Choroid plexus epithelial cell (primary cell): ENCODE data around the gene DDX21.
"Not testable (repeated sequence)": the region's sequence is repeated elsewhere in the genome, so short reads cannot be mapped to it uniquely, and the experiment has no call there.

Experiments used
- DNase-seq: peaks from one replicate; pipeline ENCODE4 v3.0.0-alpha.2; 2010; ENCODE audit warnings: low read depth
- H3K4me3 ChIP-seq: 2 replicates; pipeline ENCODE4 v1.5.1; 2011; ENCODE audit warnings: low read depth, mild to moderate bottlenecking, control low read depth, low read length, moderate library complexity
- TF ChIP-seq, protein P1 (sequence below): conservative IDR thresholded peaks from 2 replicates; pipeline ENCODE4 v1.5.1; 2011; ENCODE audit warnings: low read depth, mild to moderate bottlenecking, control low read depth, inconsistent platforms, low read length, moderate library complexity

The DDX21 gene

GRCh38 chr10:69007260-69007659, 51.3 kb downstream of the DDX21 start:
- no peak overlapping the region for H3K4me3 ChIP-seq
- TF ChIP-seq, protein P1, sequence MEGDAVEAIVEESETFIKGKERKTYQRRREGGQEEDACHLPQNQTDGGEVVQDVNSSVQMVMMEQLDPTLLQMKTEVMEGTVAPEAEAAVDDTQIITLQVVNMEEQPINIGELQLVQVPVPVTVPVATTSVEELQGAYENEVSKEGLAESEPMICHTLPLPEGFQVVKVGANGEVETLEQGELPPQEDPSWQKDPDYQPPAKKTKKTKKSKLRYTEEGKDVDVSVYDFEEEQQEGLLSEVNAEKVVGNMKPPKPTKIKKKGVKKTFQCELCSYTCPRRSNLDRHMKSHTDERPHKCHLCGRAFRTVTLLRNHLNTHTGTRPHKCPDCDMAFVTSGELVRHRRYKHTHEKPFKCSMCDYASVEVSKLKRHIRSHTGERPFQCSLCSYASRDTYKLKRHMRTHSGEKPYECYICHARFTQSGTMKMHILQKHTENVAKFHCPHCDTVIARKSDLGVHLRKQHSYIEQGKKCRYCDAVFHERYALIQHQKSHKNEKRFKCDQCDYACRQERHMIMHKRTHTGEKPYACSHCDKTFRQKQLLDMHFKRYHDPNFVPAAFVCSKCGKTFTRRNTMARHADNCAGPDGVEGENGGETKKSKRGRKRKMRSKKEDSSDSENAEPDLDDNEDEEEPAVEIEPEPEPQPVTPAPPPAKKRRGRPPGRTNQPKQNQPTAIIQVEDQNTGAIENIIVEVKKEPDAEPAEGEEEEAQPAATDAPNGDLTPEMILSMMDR: peak; percentile 26
- DNase-seq: no peak

- no peak overlapping the region for H3K4me3 ChIP-seq
- DNase-seq: no peak
- TF ChIP-seq, protein P1: no peak
These were observed 53.4 kb downstream of the DDX21 start for GRCh38 chr10:69009360-69009759.

GRCh38 chr10:69010151-69010640, 54.2 kb downstream of the DDX21 start:
- H3K4me3 ChIP-seq: no peak overlapping the region
- TF ChIP-seq, protein P1: no peak
- DNase-seq: peak; percentile 76

- not testable (repeated sequence) for DNase-seq, H3K4me3 ChIP-seq
These were observed 56.8 kb downstream of the DDX21 start for GRCh38 chr10:69012778-69013177.

GRCh38 chr10:69014171-69014570, 58.2 kb downstream of the DDX21 start:
- DNase-seq: peak; percentile 66
- no peak overlapping the region for H3K4me3 ChIP-seq
- TF ChIP-seq, protein P1: no peak

DNA sequence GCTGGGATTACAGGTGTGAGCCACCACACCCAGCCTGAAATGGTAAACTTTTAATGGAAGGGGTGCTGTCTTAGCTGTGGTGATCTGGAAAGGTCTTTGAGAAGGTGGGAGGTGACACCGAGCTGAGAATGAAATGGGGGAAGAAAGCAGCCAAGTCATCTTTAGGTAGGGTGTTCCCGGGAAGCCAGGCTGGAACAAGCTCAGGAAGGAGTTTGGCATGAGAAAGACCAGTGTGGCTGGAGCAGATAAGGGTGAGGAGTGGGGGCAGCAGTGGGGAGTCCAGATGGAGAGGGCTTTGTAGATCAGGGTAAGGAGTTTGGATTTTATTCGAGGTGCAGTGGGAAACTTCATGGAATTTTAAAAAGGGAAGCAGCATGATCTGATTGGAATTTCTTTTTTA, 62.6 kb downstream of the DDX21 start:
- DNase-seq: no peak
- no peak overlapping the region for H3K4me3 ChIP-seq
- TF ChIP-seq, protein P1: no peak

GRCh38 chr10:69022611-69023010, 66.6 kb downstream of the DDX21 start:
- no peak for DNase-seq
- H3K4me3 ChIP-seq: no peak overlapping the region
- TF ChIP-seq, protein P1: no peak
